GM18517 (cell line): ENCODE data around the gene PPM1L.

Source experiments
- ATAC-seq: cut with Tn5 transposase; IDR thresholded peaks from one replicate; pipeline ENCODE4 v1.9.1; 2021; ENCODE audit warnings: mild to moderate bottlenecking, moderate library complexity; ENCODE audit not compliant: unreplicated experiment

PPM1L gene

GRCh38 chr3:160758929-160759577 is 3.0 kb downstream of the PPM1L start:
- no peak for ATAC-seq

GRCh38 chr3:160763073-160763472 is 7.0 kb downstream of the PPM1L start:
- no peak for ATAC-seq

GRCh38 chr3:160765211-160765610 is 9.2 kb downstream of the PPM1L start:
- no peak for ATAC-seq

- ATAC-seq, result no peak
These were observed 12.0 kb downstream of the PPM1L start for GRCh38 chr3:160768031-160768430.

GRCh38 chr3:160768918-160769317 is 12.9 kb downstream of the PPM1L start:
- ATAC-seq, result no peak

GRCh38 chr3:160771811-160772459 is 15.9 kb downstream of the PPM1L start:
- no peak for ATAC-seq

- ATAC-seq, result no peak
These were observed 17.7 kb downstream of the PPM1L start for GRCh38 chr3:160773722-160774121.

GRCh38 chr3:160774172-160774571 is 18.1 kb downstream of the PPM1L start:
- no peak for ATAC-seq

GRCh38 chr3:160778480-160778879 is 22.4 kb downstream of the PPM1L start:
- ATAC-seq, result no peak

- no peak for ATAC-seq
These were observed 23.0 kb downstream of the PPM1L start for GRCh38 chr3:160779040-160779439.

GRCh38 chr3:160780245-160780644 is 24.2 kb downstream of the PPM1L start:
- no peak for ATAC-seq

- ATAC-seq, result no peak
These were observed 25.4 kb downstream of the PPM1L start for GRCh38 chr3:160781402-160781801.

- no peak for ATAC-seq
These were observed 25.8 kb downstream of the PPM1L start for GRCh38 chr3:160781863-160782262.

GRCh38 chr3:160784853-160785252 is 28.8 kb downstream of the PPM1L start:
- no peak for ATAC-seq

GRCh38 chr3:160790726-160791125 is 34.7 kb downstream of the PPM1L start:
- no peak for ATAC-seq

- no peak for ATAC-seq
These were observed 36.5 kb downstream of the PPM1L start for GRCh38 chr3:160792540-160792939.

GRCh38 chr3:160793722-160794252 is 37.8 kb downstream of the PPM1L start:
- no peak for ATAC-seq

- ATAC-seq, result no peak
These were observed 40.2 kb downstream of the PPM1L start for GRCh38 chr3:160796089-160796812.

- ATAC-seq, result no peak
These were observed 40.8 kb downstream of the PPM1L start for GRCh38 chr3:160796813-160797164.

GRCh38 chr3:160797356-160797755 is 41.3 kb downstream of the PPM1L start:
- no peak for ATAC-seq

GRCh38 chr3:160801386-160802118 is 45.5 kb downstream of the PPM1L start:
- ATAC-seq, result no peak
